EH (cell line): ENCODE results near the gene TOX3.

Experiments used
- DNase-seq: peaks from one replicate; pipeline ENCODE4 v3.0.0-alpha.2; 2015; ENCODE audit warnings: low read depth

Gene TOX3

GRCh38 chr16:52451971-52452421, 94.9 kb downstream of the TOX3 start:
- DNase-seq = no peak

GRCh38 chr16:52450916-52451315, 96.0 kb downstream of the TOX3 start:
- no peak for DNase-seq

- no peak for DNase-seq
Measured at GRCh38 chr16:52450241-52450640, 96.7 kb downstream of the TOX3 start.

- no peak for DNase-seq
Measured at GRCh38 chr16:52446080-52446479, 100.9 kb downstream of the TOX3 start.

GRCh38 chr16:52441886-52442285, 105.1 kb downstream of the TOX3 start:
- DNase-seq = no peak

- DNase-seq = no peak
Measured at GRCh38 chr16:52440248-52440647, 106.7 kb downstream of the TOX3 start.

GRCh38 chr16:52439750-52440149, 107.2 kb downstream of the TOX3 start:
- no peak for DNase-seq

GRCh38 chr16:52439171-52439701, 107.7 kb downstream of the TOX3 start:
- DNase-seq = no peak

GRCh38 chr16:52437277-52437670, 109.7 kb downstream of the TOX3 start:
- no peak for DNase-seq

- no peak for DNase-seq
Measured at GRCh38 chr16:52436339-52437276, 110.3 kb downstream of the TOX3 start.

- DNase-seq = no peak
Measured at GRCh38 chr16:52434224-52434623, 112.7 kb downstream of the TOX3 start.

GRCh38 chr16:52433643-52434042, 113.3 kb downstream of the TOX3 start:
- no peak for DNase-seq

- DNase-seq = no peak
Measured at GRCh38 chr16:52424591-52424990, 122.4 kb downstream of the TOX3 start.

- DNase-seq = no peak
Measured at GRCh38 chr16:52422307-52422706, 124.6 kb downstream of the TOX3 start.

- no peak for DNase-seq
Measured at GRCh38 chr16:52418201-52418600, 128.7 kb downstream of the TOX3 start.

GRCh38 chr16:52416888-52417287, 130.1 kb downstream of the TOX3 start:
- DNase-seq = no peak

- DNase-seq = no peak
Measured at GRCh38 chr16:52411011-52411410, 135.9 kb downstream of the TOX3 start.

GRCh38 chr16:52408191-52408845, 138.6 kb downstream of the TOX3 start:
- no peak for DNase-seq

GRCh38 chr16:52407778-52408177, 139.2 kb downstream of the TOX3 start:
- no peak for DNase-seq

GRCh38 chr16:52405441-52405840, 141.5 kb downstream of the TOX3 start:
- DNase-seq = no peak

GRCh38 chr16:52404546-52404945, 142.4 kb downstream of the TOX3 start:
- no peak for DNase-seq

- DNase-seq = no peak
Measured at GRCh38 chr16:52399116-52399515, 147.8 kb downstream of the TOX3 start.

GRCh38 chr16:52398491-52398960, 148.4 kb downstream of the TOX3 start:
- no peak for DNase-seq
